Measurements from ENCODE around the gene MAPK6. TPM values are rescaled to one million over a fixed set of nuclear protein-coding genes. Genes with fewer than 3 reads are reported as not detected.

Gene MAPK6
- 36.8 to 70.4 TPM (median 48.5 TPM) in 5 replicates for total RNA-seq (2022; extraction: Qiagen RNA extraction)

DNA sequence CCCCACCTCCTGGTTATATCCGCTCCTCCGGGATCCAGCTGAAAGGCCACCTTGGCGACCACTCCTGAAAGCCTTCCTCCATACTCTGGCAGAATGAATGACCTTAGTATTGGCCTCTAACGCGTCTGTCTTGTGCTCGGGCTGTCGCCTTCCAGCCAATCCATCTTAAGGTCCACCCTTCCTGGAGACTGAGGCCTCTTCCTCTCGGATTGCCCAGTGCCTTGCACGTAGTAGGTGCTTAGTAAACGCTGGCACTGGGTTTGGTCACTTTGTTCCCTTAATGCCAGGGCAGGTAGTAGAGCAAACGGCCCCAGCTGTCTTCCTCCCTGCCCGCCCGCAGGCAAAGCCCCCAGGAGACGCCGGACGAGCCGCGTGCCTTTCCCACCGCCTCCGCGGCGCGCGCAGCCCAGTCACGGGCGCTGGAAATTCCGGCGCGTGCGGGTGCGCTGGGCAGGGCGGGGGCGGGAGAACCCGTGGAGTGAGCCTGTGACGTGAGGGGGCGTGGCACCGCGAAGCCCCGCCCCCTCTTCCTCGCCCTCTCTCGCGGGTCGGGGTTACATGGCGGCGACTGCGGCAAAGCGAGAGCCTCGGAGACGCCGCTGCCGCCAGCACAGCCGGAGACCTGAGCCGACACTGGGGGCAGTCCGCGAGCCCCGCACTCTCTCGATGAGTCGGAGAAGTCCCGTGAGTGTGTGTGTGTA lies at the start of gene MAPK6:
MAPK6 (plus strand) TSS at position 527 of the 701 bp plus-strand sequence. CDS start 27,242 bp downstream, outside the sequence.

DNA sequence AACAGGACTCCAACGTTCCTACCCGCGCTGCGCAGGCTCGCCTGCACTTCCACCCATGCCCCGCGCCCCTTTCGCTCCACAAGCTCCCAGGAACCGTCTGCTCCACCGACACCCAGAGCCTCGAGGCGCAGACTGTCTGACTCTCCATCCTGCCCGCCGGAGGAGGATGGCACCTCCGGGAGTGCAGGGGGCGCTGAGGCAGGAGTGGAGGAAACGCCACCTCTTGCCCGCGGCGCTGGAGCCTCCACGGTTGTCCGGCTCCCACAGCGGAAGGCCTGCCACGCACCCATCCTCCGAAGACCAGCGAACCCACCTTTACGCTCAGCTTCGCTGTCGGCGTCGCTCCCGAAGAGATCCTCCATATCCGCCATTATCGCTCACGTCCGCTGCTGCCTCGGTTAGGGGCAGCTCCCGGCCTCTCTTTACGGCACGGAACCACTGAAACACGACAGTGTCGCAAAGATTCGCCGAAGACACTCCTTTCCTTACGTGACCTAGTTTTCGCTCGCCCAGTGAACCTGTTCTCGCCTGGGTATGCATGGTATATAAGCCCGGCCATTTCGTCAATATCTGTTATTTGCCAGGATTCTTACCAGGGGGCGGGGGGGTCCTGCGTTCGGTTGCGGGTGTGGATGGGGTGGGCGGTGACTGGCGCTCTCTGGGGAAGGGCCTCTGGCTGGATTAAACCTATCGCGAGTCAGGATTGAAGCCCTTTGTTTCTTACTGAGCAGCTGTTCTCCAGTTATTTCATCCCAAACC lies 47.5 kb upstream of the MAPK6 start, which contains the start of gene LEO1:
LEO1 (minus strand) TSS at position 404 of the 759 bp plus-strand sequence; CDS start at position 371, 33 bp downstream.

Other genes with a start within 250 kb of the MAPK6 start
- gene TMOD3, start 189.6 kb upstream of the MAPK6 start, total RNA-seq (2022; extraction: Qiagen RNA extraction) = 43.3 to 76.3 TPM (median 55.8 TPM) in 5 replicates
- 43.6 to 66.7 TPM (median 46.0 TPM) in 5 replicates for gene LEO1, start 47.4 kb upstream of the MAPK6 start, total RNA-seq (2022; extraction: Qiagen RNA extraction)
- gene BCL2L10, start 93.6 kb downstream of the MAPK6 start, total RNA-seq (2022; extraction: Qiagen RNA extraction) = 0.13 to 0.16 TPM (median 0.15 TPM) in 3 of 5 replicates, not detected in the others
- 43.0 to 57.2 TPM (median 50.0 TPM) in 5 replicates for gene GNB5, start 172.2 kb downstream of the MAPK6 start, total RNA-seq (2022; extraction: Qiagen RNA extraction)

All from A549 treated with AZD2906 at 1 μM for 4 hours (cell line).